GM12875 (cell line): ENCODE results near the gene PLLP.

Source experiments
- H3K4me3 ChIP-seq: one replicate; pipeline ENCODE4 v1.5.1; 2011; ENCODE audit warnings: low read depth, low read length, control low read depth
- CTCF ChIP-seq: IDR thresholded peaks from 2 replicates; pipeline ENCODE4 v1.5.1; 2011; ENCODE audit warnings: low read depth, mild to moderate bottlenecking, control low read depth, inconsistent platforms, low read length, moderate library complexity, borderline replicate concordance; ENCODE audit not compliant: insufficient read depth

Gene PLLP

GRCh38 chr16:57260294-57260929, 24.1 kb downstream of the PLLP start:
- H3K4me3 ChIP-seq: peak overlapping the region; percentile 38
- TF ChIP-seq CTCF: no peak

GRCh38 chr16:57258910-57259475, 25.5 kb downstream of the PLLP start:
- TF ChIP-seq CTCF: no peak
- H3K4me3 ChIP-seq: no peak overlapping the region

GRCh38 chr16:57258226-57258909, 26.1 kb downstream of the PLLP start:
- TF ChIP-seq CTCF: no peak
- no peak overlapping the region for H3K4me3 ChIP-seq

- no peak for TF ChIP-seq CTCF
- H3K4me3 ChIP-seq: no peak overlapping the region
Measured at GRCh38 chr16:57257455-57258070, 26.9 kb downstream of the PLLP start.

- H3K4me3 ChIP-seq: no peak overlapping the region
- no peak for TF ChIP-seq CTCF
Measured at GRCh38 chr16:57256601-57257395, 27.7 kb downstream of the PLLP start.

GRCh38 chr16:57255686-57256415, 28.6 kb downstream of the PLLP start:
- H3K4me3 ChIP-seq: no peak overlapping the region
- TF ChIP-seq CTCF: no peak
